Fibroblast of mammary gland (primary cell): ENCODE measurements around the gene RGS19.

Experiments
- DNase-seq: peaks from one replicate; pipeline ENCODE4 v3.0.0-alpha.2; 2010; ENCODE audit warnings: low read depth
- H3K4me3 ChIP-seq: 2 replicates; pipeline ENCODE4 v1.5.1; 2011; ENCODE audit warnings: low read depth, mild to moderate bottlenecking, low read length, moderate library complexity; ENCODE audit not compliant: control insufficient read depth
- CTCF ChIP-seq: conservative IDR thresholded peaks from 2 replicates; pipeline ENCODE4 v1.5.1; 2011; ENCODE audit warnings: low read depth, low read length, inconsistent platforms; ENCODE audit not compliant: control insufficient read depth, insufficient read depth

Gene RGS19

GRCh38 chr20:64038565-64039292 is 40.6 kb downstream of the RGS19 start:
- no peak for TF ChIP-seq CTCF
- DNase-seq = peak; percentile 56

GRCh38 chr20:64038224-64038564 is 41.1 kb downstream of the RGS19 start:
- no peak for DNase-seq
- H3K4me3 ChIP-seq = no peak overlapping the region
- TF ChIP-seq CTCF = no peak

More at GRCh38 chr20:64038565-64039292, 40.6 kb downstream of the RGS19 start:
- H3K4me3 ChIP-seq = peak overlapping the region; percentile 6

GRCh38 chr20:64037498-64038213 is 41.7 kb downstream of the RGS19 start:
- DNase-seq = no peak
- no peak for TF ChIP-seq CTCF
- no peak overlapping the region for H3K4me3 ChIP-seq

- no peak for TF ChIP-seq CTCF
- DNase-seq = no peak
- no peak overlapping the region for H3K4me3 ChIP-seq
Measured at GRCh38 chr20:64037199-64037497, 42.2 kb downstream of the RGS19 start.

- H3K4me3 ChIP-seq = no peak overlapping the region
- DNase-seq = peak; percentile 17
- no peak for TF ChIP-seq CTCF
Measured at GRCh38 chr20:64036346-64037198, 42.7 kb downstream of the RGS19 start.

GRCh38 chr20:64035933-64036345 is 43.4 kb downstream of the RGS19 start, which contains the start of gene C20orf204:
Gene C20orf204 (plus strand): TSS chr20:64036182. CDS start chr20:64036324, 142 bp downstream.
- no peak within 1 kb of the TSS for H3K4me3 ChIP-seq
- no peak for DNase-seq
- TF ChIP-seq CTCF = no peak
